PC-3 (cell line): ENCODE results near the gene LRRFIP2. TPM values are rescaled to one million over a fixed set of nuclear protein-coding genes. Genes with fewer than 3 reads are reported as not detected.
A peak's percentile ranks its signal among the peaks of the same experiment; 100 is the strongest.
"Not testable (repeated sequence)": the region's sequence is repeated elsewhere in the genome, so short reads cannot be mapped to it uniquely, and the experiment has no call there.

Experiments used
- ATAC-seq: fragments of 200-7000 bp; cut with Tn5 transposase; 2 replicates; pipeline ENCODE4 v1.9.1; 2020; ENCODE audit warnings: mild to moderate bottlenecking, moderate library complexity
- BruUV-seq: library from RNA; stranded (reverse); fragments of 400-500 nt; replicated peaks from 2 replicates; lab custom pipeline; 2021; lab: Mats Ljungman, UMichigan
- CTCF ChIA-PET: fragments of 300-600 bp; sonication (Branson Sonifier 250); formaldehyde crosslinking; loops from one replicate; lab custom pipeline; 2022; ENCODE audit warnings: antibody characterized with exemption; lab: Charles Lee
- POLR2A ChIA-PET: fragments of 300-600 bp; sonication (Branson Sonifier 250); formaldehyde crosslinking; loops from one replicate; lab custom pipeline; 2022; ENCODE audit warnings: antibody characterized with exemption; ENCODE audit not compliant: unreplicated experiment; lab: Charles Lee
- DNase-seq: peaks from one replicate; pipeline ENCODE4 v3.0.0-alpha.2; 2015
- H2AFZ ChIP-seq: fragments of 300-600 bp; sonication (generic); 2 replicates; pipeline ENCODE4 v1.6.0; 2016; ENCODE audit warnings: antibody characterized with exemption, low read length
- H3F3A ChIP-seq: fragments of 300-600 bp; sonication (generic); one replicate; pipeline ENCODE4 v1.6.0; 2017; ENCODE audit warnings: antibody characterized with exemption, low read length, control low read depth, mild to moderate bottlenecking; ENCODE audit not compliant: unreplicated experiment
- H3K27ac ChIP-seq: fragments of 300-600 bp; sonication (generic); 2 replicates; pipeline ENCODE4 v1.5.1; 2016; ENCODE audit warnings: mild to moderate bottlenecking, low read length
- H3K27me3 ChIP-seq: fragments of 300-600 bp; sonication (generic); 2 replicates; pipeline ENCODE4 v1.6.1; 2016; ENCODE audit warnings: low read length, mixed read lengths
- H3K36me3 ChIP-seq: fragments of 300-600 bp; sonication (generic); 2 replicates; pipeline ENCODE4 v1.6.1; 2016; ENCODE audit warnings: low read depth, mixed run types, low read length, mixed read lengths
- H3K4me1 ChIP-seq: fragments of 300-600 bp; sonication (generic); 2 replicates; pipeline ENCODE4 v1.5.1; 2016; ENCODE audit warnings: low read length; ENCODE audit not compliant: insufficient read depth
- H3K4me2 ChIP-seq: fragments of 300-600 bp; sonication (generic); 2 replicates; pipeline ENCODE4 v1.6.0; 2016; ENCODE audit warnings: low read length
- H3K4me3 ChIP-seq: fragments of 300-600 bp; sonication (generic); 2 replicates; pipeline ENCODE4 v1.5.1; 2016; ENCODE audit warnings: mild to moderate bottlenecking, low read length, mixed read lengths
- H3K79me2 ChIP-seq: fragments of 300-600 bp; sonication (generic); 2 replicates; pipeline ENCODE4 v1.6.1; 2017; ENCODE audit warnings: low read length, mixed read lengths
- H3K9ac ChIP-seq: fragments of 300-600 bp; sonication (generic); 2 replicates; pipeline ENCODE4 v1.6.0; 2016; ENCODE audit warnings: mild to moderate bottlenecking, low read length
- H3K9me2 ChIP-seq: fragments of 300-600 bp; sonication (generic); replicated peaks from 2 replicates; pipeline ENCODE4 v1.6.1; 2016; ENCODE audit warnings: mixed run types, low read length, mixed read lengths
- H3K9me3 ChIP-seq: fragments of 300-600 bp; sonication (generic); 2 replicates; pipeline ENCODE4 v1.6.1; 2016; ENCODE audit warnings: low read length, mixed read lengths
- H4K20me1 ChIP-seq: fragments of 300-600 bp; sonication (generic); 2 replicates; pipeline ENCODE4 v1.6.1; 2016; ENCODE audit warnings: low read length, mixed read lengths
- CTCF ChIP-seq: fragments of 300-600 bp; sonication (generic); conservative IDR thresholded peaks from 2 replicates; pipeline ENCODE4 v1.5.1; 2017; ENCODE audit warnings: antibody characterized with exemption, low read depth, mild to moderate bottlenecking, low read length
- EZH2 ChIP-seq: fragments of 300-600 bp; sonication (generic); IDR thresholded peaks from one replicate; pipeline ENCODE4 v1.6.1; 2017; ENCODE audit warnings: antibody characterized with exemption, mild to moderate bottlenecking, low read length; ENCODE audit not compliant: unreplicated experiment
- EZH2phosphoT487 ChIP-seq: fragments of 300-600 bp; sonication (generic); IDR thresholded peaks from 2 replicates; pipeline ENCODE4 v1.6.1; 2018; ENCODE audit warnings: mild to moderate bottlenecking, antibody characterized with exemption, low read length, borderline replicate concordance
- intact Hi-C: fragments of 100-400 bp; cut with micrococcal nuclease; formaldehyde crosslinking; loops from 2 replicates; pipeline ENCODE4 v1.9.0; 2023
- total RNA-seq: library from RNA; depleted of rRNA; stranded (reverse); fragments of >200 nt; gene quantifications from 2 replicates; pipeline ENCODE4 v1.2.3, GENCODE V29; 2014

Gene LRRFIP2
- total RNA-seq, 1 experiment from 2014 or later: 54.7 TPM

- Histone ChIP-seq H3K27me3 (no peaks in the 10 kb centered on the region), H3F3A (no peaks in the 10 kb centered on the region), H3K4me3 (no peak overlapping the region), H3K9me3 (no peaks in the 10 kb centered on the region), H3K4me2 (no peak overlapping the region), H3K4me1 (peaks cover 5% of the 10 kb centered on the region; the same call in 1 of the 2 replicates), H3K9me2 (no peaks in the 10 kb centered on the region), H3K9ac (no peak overlapping the region), H3K36me3 (0 out of 2 replicates have a peak, but pooled peaks cover 4% of the 10 kb centered on the region), H2AFZ (no peak overlapping the region), H3K79me2 (peaks cover 11% of the 10 kb centered on the region; the same call in 1 of the 2 replicates), H3K27ac (no peak overlapping the region), H4K20me1 (no peaks in the 10 kb centered on the region)
- BruUV-seq: no TSS peak
- ATAC-seq: peak; percentile 44
- intact Hi-C loops: no loop called here
- TF ChIP-seq EZH2: no peak
- no peak for TF ChIP-seq EZH2phosphoT487
- no peak for TF ChIP-seq CTCF
- POLR2A ChIA-PET: no interaction called here
- CTCF ChIA-PET: no interaction called here
- DNase-seq: no peak
Measured at GRCh38 chr3:37125195-37126073, 48.9 kb downstream of the LRRFIP2 start.

- Histone ChIP-seq H3F3A (no peaks in the 10 kb centered on the region), H4K20me1 (no peaks in the 10 kb centered on the region), H3K9ac (no peak overlapping the region), H2AFZ (no peak overlapping the region), H3K79me2 (peaks cover 9% of the 10 kb centered on the region; the same call in 1 of the 2 replicates), H3K27ac (no peak overlapping the region), H3K4me1 (no peaks in the 10 kb centered on the region; the same call in 1 of the 2 replicates), H3K36me3 (0 out of 2 replicates have a peak, but pooled peaks cover 4% of the 10 kb centered on the region), H3K4me2 (no peak overlapping the region), H3K9me3 (no peaks in the 10 kb centered on the region), H3K4me3 (no peak overlapping the region), H3K27me3 (no peaks in the 10 kb centered on the region), H3K9me2 (no peaks in the 10 kb centered on the region)
- DNase-seq: no peak
- BruUV-seq: no TSS peak
- TF ChIP-seq EZH2 (no peak), CTCF (no peak)
- ChIA-PET CTCF (no interaction called here), POLR2A (no interaction called here)
- ATAC-seq: no peak
- intact Hi-C loops: no loop called here
Measured at GRCh38 chr3:37124435-37124834, 49.9 kb downstream of the LRRFIP2 start.

- no peak for DNase-seq
- Histone ChIP-seq H2AFZ (no peak overlapping the region), H3K4me2 (no peak overlapping the region), H3K9ac (no peak overlapping the region), H4K20me1 (no peaks in the 10 kb centered on the region), H3K36me3 (0 out of 2 replicates have a peak, but pooled peaks cover 4% of the 10 kb centered on the region), H3F3A (no peaks in the 10 kb centered on the region), H3K27ac (no peak overlapping the region), H3K9me2 (no peaks in the 10 kb centered on the region), H3K9me3 (no peaks in the 10 kb centered on the region), H3K27me3 (no peaks in the 10 kb centered on the region), H3K4me1 (no peaks in the 10 kb centered on the region; the same call in 1 of the 2 replicates), H3K79me2 (no peaks in the 10 kb centered on the region), H3K4me3 (no peak overlapping the region)
- intact Hi-C loops: no loop called here
- ChIA-PET CTCF (no interaction called here), POLR2A (no interaction called here)
- TF ChIP-seq CTCF (no peak), EZH2phosphoT487 (no peak), EZH2 (no peak)
- no peak for ATAC-seq
- no TSS peak for BruUV-seq
Measured at GRCh38 chr3:37123292-37123691, 51.1 kb downstream of the LRRFIP2 start.

- H2AFZ ChIP-seq, H3K4me1 ChIP-seq, H3K9me3 ChIP-seq, H3K4me3 ChIP-seq, H3K4me2 ChIP-seq, ATAC-seq, H3F3A ChIP-seq, DNase-seq, CTCF ChIA-PET, H3K79me2 ChIP-seq, H3K27me3 ChIP-seq, H3K9me2 ChIP-seq, BruUV-seq, H3K36me3 ChIP-seq, intact Hi-C loops, H3K27ac ChIP-seq, H3K9ac ChIP-seq, H4K20me1 ChIP-seq, POLR2A ChIA-PET: not testable (repeated sequence)
Measured at GRCh38 chr3:37122069-37122468, 52.3 kb downstream of the LRRFIP2 start.
